ENCODE data around the gene FRY.

FRY gene

DNA sequence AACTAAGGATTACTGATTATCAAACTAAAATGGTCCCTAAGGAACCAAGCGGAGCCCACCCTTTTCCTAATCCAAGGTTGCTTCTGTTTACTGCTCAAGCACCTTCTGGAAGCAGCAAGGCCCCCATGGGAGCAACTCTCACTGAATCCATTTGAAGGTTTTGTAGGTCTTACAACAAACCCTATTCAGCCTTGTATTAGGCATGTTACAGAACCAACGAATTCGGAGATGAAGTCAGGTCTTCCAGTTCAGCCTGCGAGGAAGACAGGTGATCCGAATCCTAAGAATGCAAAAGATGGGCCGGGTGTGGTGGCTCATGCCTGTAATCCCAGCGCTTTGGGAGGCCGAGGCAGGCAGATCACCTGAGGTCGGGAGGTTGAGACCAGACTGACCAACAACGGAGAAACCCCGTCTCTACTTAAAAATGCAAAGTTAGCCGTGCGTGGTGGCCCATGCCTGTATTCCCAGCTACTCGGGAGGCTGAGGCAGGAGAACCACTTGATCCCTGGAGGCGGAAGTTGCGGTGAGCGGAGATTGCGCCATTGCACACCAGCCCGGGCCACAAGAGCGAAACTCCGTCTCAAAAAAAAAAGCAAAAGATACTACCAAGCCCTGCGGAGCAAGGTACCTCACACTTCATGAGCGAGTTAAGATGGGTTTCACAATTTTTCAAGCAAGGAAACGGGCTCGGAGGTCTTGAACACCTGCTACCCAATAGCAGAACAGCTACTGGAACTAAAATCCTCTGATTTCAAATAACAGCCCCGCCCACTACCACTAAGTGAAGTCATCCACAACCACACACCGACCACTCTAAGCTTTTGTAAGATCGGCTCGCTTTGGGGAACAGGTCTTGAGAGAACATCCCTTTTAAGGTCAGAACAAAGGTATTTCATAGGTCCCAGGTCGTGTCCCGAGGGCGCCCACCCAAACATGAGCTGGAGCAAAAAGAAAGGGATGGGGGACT, 283.0 kb downstream of the FRY start:
- TF ChIP-seq EZH2phosphoT487 (IDR thresholded peaks at IDR 0.05; ENCODE audit: low read depth) = no peak
- TF ChIP-seq, protein P1, sequence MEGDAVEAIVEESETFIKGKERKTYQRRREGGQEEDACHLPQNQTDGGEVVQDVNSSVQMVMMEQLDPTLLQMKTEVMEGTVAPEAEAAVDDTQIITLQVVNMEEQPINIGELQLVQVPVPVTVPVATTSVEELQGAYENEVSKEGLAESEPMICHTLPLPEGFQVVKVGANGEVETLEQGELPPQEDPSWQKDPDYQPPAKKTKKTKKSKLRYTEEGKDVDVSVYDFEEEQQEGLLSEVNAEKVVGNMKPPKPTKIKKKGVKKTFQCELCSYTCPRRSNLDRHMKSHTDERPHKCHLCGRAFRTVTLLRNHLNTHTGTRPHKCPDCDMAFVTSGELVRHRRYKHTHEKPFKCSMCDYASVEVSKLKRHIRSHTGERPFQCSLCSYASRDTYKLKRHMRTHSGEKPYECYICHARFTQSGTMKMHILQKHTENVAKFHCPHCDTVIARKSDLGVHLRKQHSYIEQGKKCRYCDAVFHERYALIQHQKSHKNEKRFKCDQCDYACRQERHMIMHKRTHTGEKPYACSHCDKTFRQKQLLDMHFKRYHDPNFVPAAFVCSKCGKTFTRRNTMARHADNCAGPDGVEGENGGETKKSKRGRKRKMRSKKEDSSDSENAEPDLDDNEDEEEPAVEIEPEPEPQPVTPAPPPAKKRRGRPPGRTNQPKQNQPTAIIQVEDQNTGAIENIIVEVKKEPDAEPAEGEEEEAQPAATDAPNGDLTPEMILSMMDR (IDR thresholded peaks at IDR 0.05; ENCODE audit: low read depth, low read length) = no peak
- peaks cover 9% of the 10 kb centered on the region for H3K79me2 ChIP-seq (ENCODE audit: low read length)
- peak overlapping the region; percentile 79 for H3K4me3 ChIP-seq (ENCODE audit: low read length)
- peaks cover 30% of the 10 kb centered on the region for H3K4me1 ChIP-seq (ENCODE audit: low read length)
- H4K20me1 ChIP-seq (ENCODE audit: insufficient read depth, low read length) = no peaks in the 10 kb centered on the region
- H3K36me3 ChIP-seq (replicated peaks; ENCODE audit: low read depth, low read length) = peaks cover 8% of the 10 kb centered on the region
- peak overlapping the region; percentile 52 for H2AFZ ChIP-seq (ENCODE audit: low read depth, low read length)
- H3K9ac ChIP-seq (ENCODE audit: low read length) = peak overlapping the region; percentile 88
- H3K27me3 ChIP-seq (ENCODE audit: low read depth, low read length) = no peaks in the 10 kb centered on the region
- no peaks in the 10 kb centered on the region for H3K9me3 ChIP-seq (ENCODE audit: insufficient read depth, low read length)
- H3K27ac ChIP-seq (ENCODE audit: low read length) = peak overlapping the region; percentile 89
- peak overlapping the region; percentile 86 for H3K4me2 ChIP-seq (ENCODE audit: low read length)

GRCh38 chr13:32315238-32316027, 283.9 kb downstream of the FRY start, which contains the start of the genes BRCA2 and ZAR1L:
Gene BRCA2, plus strand, starts transcription at chr13:32315508. Its CDS starts 953 bp downstream, at chr13:32316461.
Gene ZAR1L, minus strand, starts transcription at chr13:32315363. Its CDS starts 3,438 bp downstream, at chr13:32311925.
- peak within 1 kb of the TSS; percentile 86 for H3K4me2 ChIP-seq (ENCODE audit: low read length)
- peaks cover 23% of the 10 kb centered on the region for H3K4me1 ChIP-seq (ENCODE audit: low read length)

GRCh38 chr13:32316028-32316339, 284.4 kb downstream of the FRY start:
- Histone ChIP-seq H3K4me1 (ENCODE audit: low read length) (peaks cover 22% of the 10 kb centered on the region), H3K4me3 (ENCODE audit: low read length) (peak overlapping the region; percentile 79), H3K9ac (ENCODE audit: low read length) (peak overlapping the region; percentile 88), H3K9me3 (ENCODE audit: insufficient read depth, low read length) (no peaks in the 10 kb centered on the region), H3K27me3 (ENCODE audit: low read depth, low read length) (no peaks in the 10 kb centered on the region), H3K36me3 (replicated peaks; ENCODE audit: low read depth, low read length) (peaks cover 22% of the 10 kb centered on the region), H3K79me2 (ENCODE audit: low read length) (peaks cover 9% of the 10 kb centered on the region), H4K20me1 (ENCODE audit: insufficient read depth, low read length) (no peaks in the 10 kb centered on the region), H2AFZ (ENCODE audit: low read depth, low read length) (peak overlapping the region; percentile 74), H3K4me2 (ENCODE audit: low read length) (peak overlapping the region; percentile 86), H3K27ac (ENCODE audit: low read length) (peak overlapping the region; percentile 89)
- TF ChIP-seq, protein P1 (IDR thresholded peaks at IDR 0.05; ENCODE audit: low read depth, low read length) = no peak
- no peak for TF ChIP-seq EZH2phosphoT487 (IDR thresholded peaks at IDR 0.05; ENCODE audit: low read depth)

More at GRCh38 chr13:32315238-32316027, 283.9 kb downstream of the FRY start, which contains the start of the genes BRCA2 and ZAR1L:
- Histone ChIP-seq H3K27me3 (ENCODE audit: low read depth, low read length) (no peaks in the 10 kb centered on the region), H4K20me1 (ENCODE audit: insufficient read depth, low read length) (no peaks in the 10 kb centered on the region), H3K36me3 (replicated peaks; ENCODE audit: low read depth, low read length) (peaks cover 17% of the 10 kb centered on the region), H3K27ac (ENCODE audit: low read length) (peak within 1 kb of the TSS; percentile 89), H3K79me2 (ENCODE audit: low read length) (peaks cover 9% of the 10 kb centered on the region), H3K9ac (ENCODE audit: low read length) (peak within 1 kb of the TSS; percentile 88), H2AFZ (ENCODE audit: low read depth, low read length) (peak within 1 kb of the TSS; percentile 74), H3K4me3 (ENCODE audit: low read length) (peak within 1 kb of the TSS; percentile 79), H3K9me3 (ENCODE audit: insufficient read depth, low read length) (no peaks in the 10 kb centered on the region)
- TF ChIP-seq, protein P1 (IDR thresholded peaks at IDR 0.05; ENCODE audit: low read depth, low read length) = no peak
- no peak for TF ChIP-seq EZH2phosphoT487 (IDR thresholded peaks at IDR 0.05; ENCODE audit: low read depth)
